Motor neuron (in vitro differentiated cells): ENCODE measurements around the gene TASP1. TPM values are rescaled to one million over a fixed set of nuclear protein-coding genes. Genes with fewer than 3 reads are reported as not detected.

ENCODE experiments used
- ATAC-seq, 8 experiments: fragments of 200-7000 bp; cut with Tn5 transposase; replicated peaks in 6 of 8; 2 replicates each; pipeline ENCODE4 v1.8.0; 2021; ENCODE audit warnings: mild to moderate bottlenecking in 8 of 8, moderate library complexity in 8 of 8
- H3K27ac ChIP-seq, 2 donors: fragments of 250-450 bp; sonication (Bioruptor Pico); 2 replicates each; pipeline ENCODE4 v1.9.0; 2021; ENCODE audit warnings: antibody characterized with exemption in 2 of 2, mild to moderate bottlenecking in 2 of 2, moderate library complexity in 1 of 2
- H3K4me1 ChIP-seq, 2 donors: fragments of 250-450 bp; sonication (Bioruptor Pico); replicated peaks in 1 of 2; 2 replicates each; pipeline ENCODE4 v1.6.1; 2021; ENCODE audit warnings: antibody characterized with exemption in 2 of 2, mild to moderate bottlenecking in 2 of 2, moderate library complexity in 1 of 2
- H3K4me3 ChIP-seq, 5 donors: fragments of 250-450 bp; sonication (Bioruptor Pico); 2 replicates each; pipeline ENCODE4 v1.9.0; 2021; ENCODE audit warnings: antibody characterized with exemption in 5 of 5, mild to moderate bottlenecking in 5 of 5, moderate library complexity in 4 of 5
- WGBS, 10 experiments: fragments of 450-650 bp; shearing (Covaris generic); methylation state at CpG; one replicate each; pipeline ENCODE4 v1.0.0; 2022; 5-methylcytosine and 5-hydroxymethylcytosine counted together
- in situ Hi-C, 9 experiments: fragments of 400-800 bp; cut with MboI; loops; one replicate each; pipeline ENCODE4 v1.15.0; 2021; ENCODE audit warnings: low sequenced_read_pairs in 9 of 9, low pct_unique_long_range_greater_than_20kb in 2 of 9; ENCODE audit not compliant: unreplicated experiment in 9 of 9
- total RNA-seq, 8 experiments: library from RNA; unstranded; fragments of 300-600 nt; gene quantifications; 2 replicates each; pipeline versions ENCODE4 v1.2.3 to v1.2.4, GENCODE V29; 2022

TASP1 gene
- total RNA-seq, 8 experiments from 2014 or later: 8.7 to 17.4 (median 13.8) TPM

GRCh38 chr20:13430346-13431002, 208.3 kb downstream of the TASP1 start:
- no peak for ATAC-seq
- in situ Hi-C loops: no loop called here
- H3K27ac ChIP-seq: no peak overlapping the region
- H3K4me3 ChIP-seq: no peak overlapping the region
- H3K4me1 ChIP-seq: no peaks in the 10 kb centered on the region
- WGBS, 10 experiments: 81 to 100% (median 94%) methylated on average over 2 to 9 of the region's 9 CpGs; no CpG with 5 or more reads in 2 of the 10 experiments

DNA sequence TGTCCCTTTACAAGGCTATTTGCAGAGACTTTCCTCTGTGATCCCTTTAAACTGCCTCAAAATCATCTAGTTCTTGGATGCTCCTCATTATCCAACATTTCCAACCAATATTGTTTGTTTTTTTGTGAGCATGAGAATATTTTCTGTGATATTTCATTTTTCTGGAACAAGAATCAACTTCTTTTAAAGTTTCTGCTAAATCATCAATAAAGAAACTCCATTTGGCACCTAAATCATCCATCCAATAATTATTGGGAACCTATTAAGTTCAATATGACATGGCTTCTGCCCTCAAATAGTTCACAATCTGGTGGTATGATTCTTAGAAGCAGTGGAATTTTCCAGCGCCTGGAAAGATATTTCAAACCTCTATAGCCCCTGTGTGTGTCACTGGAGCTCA, 210.0 kb downstream of the TASP1 start:
- Histone ChIP-seq H3K4me3 (no peak overlapping the region), H3K4me1 (no peaks in the 10 kb centered on the region), H3K27ac (no peak overlapping the region)
- ATAC-seq: no peak
- in situ Hi-C loops: no loop called here
- WGBS, 10 experiments: 50 to 100% (median 90%) methylated on average over 1 of the region's 1 CpG; no CpG with 5 or more reads in 4 of the 10 experiments

GRCh38 chr20:13426870-13427269, 211.9 kb downstream of the TASP1 start:
- in situ Hi-C loops: no loop called here
- Histone ChIP-seq H3K27ac (no peak overlapping the region), H3K4me3 (no peak overlapping the region), H3K4me1 (no peaks in the 10 kb centered on the region)
- 44 to 100% (median 87%) methylated on average over 2 to 3 of the region's 3 CpGs; no CpG with 5 or more reads in 1 of the 10 experiments for WGBS, 10 experiments
- ATAC-seq: no peak

DNA sequence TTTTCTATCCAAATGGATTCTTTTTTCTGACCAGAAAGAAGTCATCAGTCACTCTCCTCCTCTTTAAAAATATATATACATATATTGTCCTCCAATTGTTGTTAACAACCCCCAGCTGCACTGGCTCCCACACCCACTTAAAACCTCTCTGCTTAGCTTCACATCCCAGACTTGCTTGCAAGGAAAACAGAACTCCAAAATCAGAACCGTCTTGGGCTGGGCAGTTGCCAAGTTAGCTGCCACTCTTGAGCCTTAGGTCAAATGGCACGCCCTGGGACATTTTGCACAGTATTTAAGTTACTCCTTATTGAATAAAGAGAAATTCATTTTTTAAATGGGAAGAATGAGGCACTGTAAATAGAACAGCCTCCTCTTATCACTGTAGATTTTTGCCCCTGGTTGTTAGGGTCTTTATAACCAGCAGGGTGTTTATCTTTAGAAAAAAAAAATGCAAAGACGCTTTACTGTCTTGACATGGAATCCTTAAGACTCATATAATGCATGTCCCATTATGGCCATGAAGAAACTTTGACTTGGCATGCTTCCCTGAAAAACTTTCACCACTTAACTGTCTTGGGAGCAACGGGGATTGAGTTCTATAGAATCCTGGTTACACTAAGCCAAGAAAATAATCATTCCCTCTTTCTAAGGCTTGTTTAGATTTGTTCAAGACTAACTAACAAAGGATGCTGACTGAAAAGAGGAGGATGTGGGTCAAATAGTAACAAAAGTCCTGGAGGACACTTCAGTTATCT, 213.2 kb downstream of the TASP1 start:
- ATAC-seq: peak in 1 of 8 experiments; percentile 48
- no peaks in the 10 kb centered on the region for H3K4me1 ChIP-seq
- 15 to 83% (median 61%) methylated on average over 1 to 4 of the region's 4 CpGs for WGBS, 10 experiments
- no peak overlapping the region for H3K27ac ChIP-seq
- no peak overlapping the region for H3K4me3 ChIP-seq
- in situ Hi-C loops: no loop called here

DNA sequence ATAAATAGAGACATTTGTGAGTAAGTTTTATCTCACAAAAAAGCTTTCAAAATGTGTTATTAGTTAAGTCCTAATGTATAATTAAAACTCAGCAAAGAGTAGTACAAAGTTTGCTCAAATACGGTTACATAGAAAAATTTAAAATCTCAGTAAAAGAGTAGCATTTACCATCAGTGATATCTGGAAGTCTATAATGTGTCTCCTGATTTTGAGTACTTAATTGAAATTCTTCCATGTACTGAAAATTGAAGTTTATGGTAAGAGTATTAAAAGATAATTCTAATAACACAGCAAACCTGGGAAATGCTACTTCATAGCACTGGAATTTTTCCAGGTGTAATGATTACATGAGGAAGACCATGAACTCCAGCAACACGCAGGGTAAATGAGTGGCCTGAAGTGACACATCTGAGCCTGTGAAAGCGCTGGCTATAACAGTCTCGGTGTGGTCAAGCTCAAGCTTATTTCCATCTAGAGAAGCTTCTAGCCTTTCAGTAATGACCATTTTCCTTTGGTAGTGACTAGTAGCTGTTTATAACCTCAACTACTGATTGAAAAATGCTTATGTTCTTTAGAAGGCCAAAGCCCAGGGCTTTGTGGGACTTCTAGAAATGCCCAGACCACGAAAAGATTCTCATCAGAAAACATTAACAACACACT, 214.4 kb downstream of the TASP1 start:
- in situ Hi-C loops: no loop called here
- no peak for ATAC-seq
- Histone ChIP-seq H3K27ac (no peak overlapping the region), H3K4me3 (no peak overlapping the region), H3K4me1 (no peaks in the 10 kb centered on the region)
- 67 to 100% (median 94%) methylated on average over 1 to 5 of the region's 5 CpGs for WGBS, 10 experiments

DNA sequence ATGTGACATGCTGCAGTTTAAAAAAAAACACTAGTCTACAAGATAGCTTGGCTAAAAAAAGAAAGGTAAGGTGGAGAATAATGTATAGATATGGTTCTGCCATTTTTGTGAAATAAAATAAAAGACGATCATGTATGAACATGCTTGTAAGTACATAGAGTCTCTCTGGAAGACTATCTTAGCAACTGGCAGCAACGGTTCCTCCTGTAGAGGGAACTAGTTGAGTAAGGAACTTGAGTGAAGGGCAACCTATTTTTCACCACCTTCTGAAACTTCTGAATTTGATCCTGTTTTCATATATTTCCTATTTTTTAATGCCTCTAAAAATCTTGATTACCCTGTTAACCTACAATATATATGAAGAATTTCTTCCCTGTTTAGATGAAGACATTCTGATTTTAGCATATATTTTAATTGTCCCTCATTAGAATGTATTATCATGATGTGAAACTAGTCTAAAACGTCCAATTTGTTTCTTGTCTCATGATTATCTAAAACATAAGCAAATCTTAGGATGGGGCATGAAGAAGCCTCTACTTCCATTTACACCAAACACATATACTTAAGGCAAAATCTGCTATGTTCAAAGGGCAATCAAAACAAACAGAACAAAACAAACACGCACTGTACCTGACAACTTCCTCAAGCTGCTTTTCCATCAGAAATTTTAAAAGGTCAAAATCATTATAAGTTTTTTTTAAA, 215.1 kb downstream of the TASP1 start:
- no peak for ATAC-seq
- WGBS, 10 experiments: 74 to 100% (median 89%) methylated on average over 2 to 4 of the region's 4 CpGs
- no peak overlapping the region for H3K27ac ChIP-seq
- in situ Hi-C loops: no loop called here
- H3K4me1 ChIP-seq: no peaks in the 10 kb centered on the region
- no peak overlapping the region for H3K4me3 ChIP-seq

DNA sequence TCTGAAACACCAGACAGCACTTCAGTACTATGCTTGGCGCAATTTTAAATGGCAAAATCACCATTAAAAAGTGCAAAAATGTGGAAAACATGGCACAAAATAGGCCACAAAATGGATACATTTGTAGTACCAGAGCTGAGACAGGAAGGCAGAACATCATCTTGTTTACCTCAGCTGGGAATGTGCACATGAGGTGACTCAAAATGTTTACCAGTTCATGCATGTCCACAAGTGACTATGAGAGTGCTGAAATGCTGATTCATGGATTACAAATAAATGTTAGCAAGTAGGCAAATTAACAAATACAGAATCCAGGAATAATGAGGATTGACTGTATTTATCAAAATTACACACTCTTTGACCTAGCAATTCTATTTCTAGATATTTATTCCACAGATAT, 216.1 kb downstream of the TASP1 start:
- peak in 2 of 8 experiments; percentile 71 to 89 for ATAC-seq
- H3K27ac ChIP-seq: no peak overlapping the region
- H3K4me1 ChIP-seq: no peaks in the 10 kb centered on the region
- in situ Hi-C loops: no loop called here
- no peak overlapping the region for H3K4me3 ChIP-seq
- WGBS, 10 experiments: 100% methylated on average over 1 of the region's 1 CpG; no CpG with 5 or more reads in 4 of the 10 experiments

DNA sequence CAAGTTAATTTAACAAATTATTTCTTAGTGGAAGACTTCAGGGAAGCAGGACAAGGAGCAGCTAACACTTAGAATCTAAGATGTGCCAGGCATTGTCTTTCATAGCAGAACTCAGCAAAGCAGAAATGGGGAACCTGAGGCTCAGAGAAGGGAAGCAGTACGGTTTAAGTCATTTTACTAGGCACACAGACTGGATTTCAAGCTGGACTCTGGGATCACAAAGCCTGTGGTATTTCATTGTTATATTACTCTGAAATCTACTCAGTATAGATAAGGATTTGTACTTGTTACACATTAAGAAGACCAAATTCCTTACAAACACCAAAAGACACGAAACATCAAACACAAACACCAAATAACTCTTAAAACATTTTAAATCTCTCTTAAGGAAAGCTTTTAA, 218.1 kb downstream of the TASP1 start:
- 79 to 100% (median 91%) methylated on average over 1 to 2 of the region's 2 CpGs for WGBS, 10 experiments
- H3K4me3 ChIP-seq: no peak overlapping the region
- no peak overlapping the region for H3K27ac ChIP-seq
- ATAC-seq: no peak
- H3K4me1 ChIP-seq: peaks cover 0 to 2% of the 10 kb centered on the region in 2 donors
- in situ Hi-C loops: no loop called here

GRCh38 chr20:13419477-13419876, 219.3 kb downstream of the TASP1 start:
- in situ Hi-C loops: no loop called here
- peaks cover 0 to 2% of the 10 kb centered on the region in 2 donors for H3K4me1 ChIP-seq
- no peak overlapping the region for H3K27ac ChIP-seq
- ATAC-seq: no peak
- WGBS, 10 experiments: 72 to 100% (median 87%) methylated on average over 1 to 3 of the region's 3 CpGs
- no peak overlapping the region for H3K4me3 ChIP-seq

GRCh38 chr20:13418263-13419229, 220.2 kb downstream of the TASP1 start:
- Histone ChIP-seq H3K4me1 (peaks cover 0 to 2% of the 10 kb centered on the region in 2 donors), H3K4me3 (no peak overlapping the region), H3K27ac (no peak overlapping the region)
- no peak for ATAC-seq
- in situ Hi-C loops: no loop called here

DNA sequence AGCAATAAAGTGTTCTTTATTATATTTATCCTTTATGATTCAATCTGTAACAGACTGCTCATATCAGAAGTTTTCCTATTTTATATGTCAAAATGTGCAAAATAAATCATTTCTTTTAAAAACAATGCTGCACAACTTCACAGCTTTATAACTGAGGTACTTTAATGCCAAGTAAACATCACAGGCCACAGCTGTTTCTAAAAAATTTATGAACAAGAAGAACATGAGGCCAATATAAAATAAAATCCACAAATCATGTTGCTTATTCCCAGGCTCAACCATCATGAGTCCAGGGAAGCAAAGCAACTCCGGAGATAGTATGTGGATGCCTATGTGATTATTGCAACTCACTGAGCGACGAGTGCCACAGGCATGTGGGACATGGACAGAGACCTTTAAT, 222.2 kb downstream of the TASP1 start:
- no peak overlapping the region for H3K4me3 ChIP-seq
- in situ Hi-C loops: no loop called here
- WGBS, 10 experiments: 17 to 100% (median 84%) methylated on average over 1 to 3 of the region's 3 CpGs; no CpG with 5 or more reads in 2 of the 10 experiments
- no peak overlapping the region for H3K27ac ChIP-seq
- no peak for ATAC-seq
- H3K4me1 ChIP-seq: peaks cover 0 to 2% of the 10 kb centered on the region in 2 donors

DNA sequence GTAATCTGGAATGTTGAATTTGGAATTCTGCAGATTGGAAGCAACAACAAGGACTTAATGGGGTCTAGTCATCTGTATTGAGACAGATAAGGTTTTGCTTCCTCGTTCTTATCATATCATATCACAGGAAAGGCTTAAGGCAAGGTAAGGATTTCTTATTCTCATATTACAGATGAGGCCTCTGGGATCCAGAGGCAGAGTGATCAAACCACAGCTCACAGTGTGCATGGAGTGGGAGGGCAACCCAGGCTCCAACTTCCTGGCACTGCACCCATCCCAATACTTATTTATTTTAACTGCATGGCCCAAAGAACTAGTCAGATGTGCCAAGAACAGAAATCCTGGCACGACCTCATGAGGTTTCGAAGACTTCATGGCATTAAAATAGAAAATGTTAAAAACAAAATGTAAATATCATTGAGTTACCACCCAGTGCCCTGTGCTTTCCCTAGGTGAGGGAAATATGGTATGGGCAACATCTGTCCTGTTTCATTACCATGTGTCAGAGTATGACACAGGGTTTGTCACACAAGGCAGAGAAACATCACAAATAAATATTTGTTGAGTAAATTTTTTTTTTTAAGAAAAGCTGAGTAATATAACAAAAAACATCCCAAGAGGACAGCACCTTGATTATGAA, 225.8 kb downstream of the TASP1 start:
- in situ Hi-C loops: no loop called here
- 4 to 100% (median 68%) methylated on average over 1 to 3 of the region's 3 CpGs; no CpG with 5 or more reads in 2 of the 10 experiments for WGBS, 10 experiments
- Histone ChIP-seq H3K4me1 (peaks cover 0 to 2% of the 10 kb centered on the region in 2 donors), H3K4me3 (no peak overlapping the region), H3K27ac (no peak overlapping the region)
- peak in 1 of 8 experiments; percentile 18 for ATAC-seq
